ENCODE measurements around the gene SEZ6.

GRCh38 chr17:29051731-29052130, 45.9 kb upstream of the SEZ6 start:
- TF ChIP-seq CTCF (IDR thresholded peaks at IDR 0.05): no peak
- no peak for TF ChIP-seq POLR2AphosphoS5 (IDR thresholded peaks at IDR 0.05)
- TF ChIP-seq POLR2A (IDR thresholded peaks at IDR 0.05): no peak
- TF ChIP-seq EP300 (IDR thresholded peaks at IDR 0.05): no peak
